Psoas muscle (tissue), 8 donors: Measurements from ENCODE around the gene PTPRD. TPM values are rescaled to one million over a fixed set of nuclear protein-coding genes. Genes with fewer than 3 reads are reported as not detected.

ENCODE experiments used
- ATAC-seq, 4 donors: fragments of 200-7000 bp; cut with Tn5 transposase; one replicate each; pipeline ENCODE4 v1.9.1; 2020; ENCODE audit warnings: moderate library complexity in 3 of 4, mild to moderate bottlenecking in 2 of 4
- DNase-seq, 2 donors: peaks; one replicate each; pipeline ENCODE4 v3.0.0-alpha.2; 2020
- H3K27ac ChIP-seq: fragments of 200-600 bp; one replicate; pipeline ENCODE4 v1.8.0; 2022
- H3K27me3 ChIP-seq, 3 donors: fragments of 200-600 bp in 1 of 3; one replicate each; pipeline versions ENCODE4 v1.6.1 to v1.8.0; 2013 to 2022; ENCODE audit warnings: low read length in 2 of 3, mild to moderate bottlenecking in 2 of 3, moderate library complexity in 1 of 3; ENCODE audit not compliant: insufficient read depth in 3 of 3
- H3K36me3 ChIP-seq, 2 donors: fragments of 200-600 bp in 1 of 2; one replicate each; pipeline versions ENCODE4 v1.6.1 to v1.8.0; 2013 to 2022; ENCODE audit warnings: low read depth in 1 of 2, mild to moderate bottlenecking in 1 of 2, moderate library complexity in 1 of 2; ENCODE audit not compliant: insufficient read depth in 1 of 2
- H3K4me1 ChIP-seq: fragments of 200-600 bp; one replicate; pipeline ENCODE4 v1.8.0; 2022
- H3K4me3 ChIP-seq: fragments of 200-600 bp; one replicate; pipeline ENCODE4 v1.8.0; 2022; ENCODE audit warnings: mild to moderate bottlenecking
- H3K9me3 ChIP-seq: fragments of 200-600 bp; one replicate; pipeline ENCODE4 v1.8.0; 2022
- WGBS, 3 donors: extraction: QIAGEN DNeasy Blood & Tissue Kit; methylation state at CpG; one replicate each; pipeline versions ENCODE4 v1.1.6 to v1.1.7; 2013; 5-methylcytosine and 5-hydroxymethylcytosine counted together
- intact Hi-C, 2 donors: fragments of 100-400 bp; cut with DNase I; formaldehyde crosslinking; loops; one replicate each; pipeline versions ENCODE4 v1.11.0 to v1.14.2; 2022
- polyA plus RNA-seq, 3 donors: library from polyadenylated mRNA; stranded (reverse); fragments of 200-250 nt; gene quantifications; one replicate each; pipeline ENCODE4 v1.2.3, GENCODE V29; 2013
- total RNA-seq, 4 donors: library from RNA; stranded (reverse); fragmentation: NEBNext Ultra II Directional in 2 of 4; extraction: Animal tissue kit (Norgen Biotek cat#: 25700) in 2 of 4; gene quantifications; one replicate each; pipeline versions ENCODE4 v1.2.1 to v1.2.4, GENCODE V29; 2021 to 2023
- TF ChIP-seq, protein P1 (sequence below): fragments of 200-600 bp; IDR thresholded peaks from one replicate; pipeline ENCODE4 v1.8.0; 2022; ENCODE audit warnings: antibody characterized with exemption
- donor health status: healthy with polysubstance abuse.
- donor health status: DM: no; HTN: no; CAD: no; lungs with moderate emphysema.
- donor health status: Bipolar disorder and iron deficiency.
- donor health status: healthy.
- donor health status: DM: yes; HTN: yes; CAD: no.
- donor health status: DM: no; HTN: no; CAD: no.
- donor health status: DM: no; HTN: no; CAD: no.
- donor health status: DM: yes; HTN: yes; CAD: no.

The PTPRD gene
- total and polyA plus RNA-seq, 7 donors = 0.44 to 3.1 (median 0.91) TPM

DNA sequence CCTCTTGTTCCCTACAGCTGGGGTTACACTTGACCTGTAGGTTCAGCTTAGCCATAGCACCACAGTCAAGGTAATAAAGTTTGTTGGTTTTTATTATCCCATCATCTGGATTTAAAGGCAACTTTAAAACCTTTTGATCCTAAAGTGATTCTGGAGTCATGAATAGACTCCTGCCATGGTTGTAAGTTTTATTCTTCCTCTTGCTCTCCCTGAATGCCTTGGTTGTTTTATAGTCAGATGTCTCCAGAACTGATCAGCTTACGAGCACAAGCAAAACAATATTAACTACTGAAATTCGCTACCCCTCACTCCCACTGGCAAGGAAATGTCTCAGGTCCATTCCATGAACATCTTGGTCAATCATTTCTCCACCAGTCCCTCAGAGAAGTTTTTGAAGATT, 1328.6 kb downstream of the PTPRD start:
- Histone ChIP-seq H3K27ac (no peak overlapping the region), H3K36me3 (no peaks in the 10 kb centered on the region), H3K4me3 (no peak overlapping the region), H3K27me3 (no peaks in the 10 kb centered on the region), H3K4me1 (no peaks in the 10 kb centered on the region), H3K9me3 (no peaks in the 10 kb centered on the region)
- TF ChIP-seq, protein P1, sequence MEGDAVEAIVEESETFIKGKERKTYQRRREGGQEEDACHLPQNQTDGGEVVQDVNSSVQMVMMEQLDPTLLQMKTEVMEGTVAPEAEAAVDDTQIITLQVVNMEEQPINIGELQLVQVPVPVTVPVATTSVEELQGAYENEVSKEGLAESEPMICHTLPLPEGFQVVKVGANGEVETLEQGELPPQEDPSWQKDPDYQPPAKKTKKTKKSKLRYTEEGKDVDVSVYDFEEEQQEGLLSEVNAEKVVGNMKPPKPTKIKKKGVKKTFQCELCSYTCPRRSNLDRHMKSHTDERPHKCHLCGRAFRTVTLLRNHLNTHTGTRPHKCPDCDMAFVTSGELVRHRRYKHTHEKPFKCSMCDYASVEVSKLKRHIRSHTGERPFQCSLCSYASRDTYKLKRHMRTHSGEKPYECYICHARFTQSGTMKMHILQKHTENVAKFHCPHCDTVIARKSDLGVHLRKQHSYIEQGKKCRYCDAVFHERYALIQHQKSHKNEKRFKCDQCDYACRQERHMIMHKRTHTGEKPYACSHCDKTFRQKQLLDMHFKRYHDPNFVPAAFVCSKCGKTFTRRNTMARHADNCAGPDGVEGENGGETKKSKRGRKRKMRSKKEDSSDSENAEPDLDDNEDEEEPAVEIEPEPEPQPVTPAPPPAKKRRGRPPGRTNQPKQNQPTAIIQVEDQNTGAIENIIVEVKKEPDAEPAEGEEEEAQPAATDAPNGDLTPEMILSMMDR = no peak
- 43 to 66% (median 63%) methylated on average over 2 of the region's 2 CpGs for WGBS, 3 donors
- intact Hi-C loops = no loop called here
- no peak for ATAC-seq
- DNase-seq = no peak

DNA sequence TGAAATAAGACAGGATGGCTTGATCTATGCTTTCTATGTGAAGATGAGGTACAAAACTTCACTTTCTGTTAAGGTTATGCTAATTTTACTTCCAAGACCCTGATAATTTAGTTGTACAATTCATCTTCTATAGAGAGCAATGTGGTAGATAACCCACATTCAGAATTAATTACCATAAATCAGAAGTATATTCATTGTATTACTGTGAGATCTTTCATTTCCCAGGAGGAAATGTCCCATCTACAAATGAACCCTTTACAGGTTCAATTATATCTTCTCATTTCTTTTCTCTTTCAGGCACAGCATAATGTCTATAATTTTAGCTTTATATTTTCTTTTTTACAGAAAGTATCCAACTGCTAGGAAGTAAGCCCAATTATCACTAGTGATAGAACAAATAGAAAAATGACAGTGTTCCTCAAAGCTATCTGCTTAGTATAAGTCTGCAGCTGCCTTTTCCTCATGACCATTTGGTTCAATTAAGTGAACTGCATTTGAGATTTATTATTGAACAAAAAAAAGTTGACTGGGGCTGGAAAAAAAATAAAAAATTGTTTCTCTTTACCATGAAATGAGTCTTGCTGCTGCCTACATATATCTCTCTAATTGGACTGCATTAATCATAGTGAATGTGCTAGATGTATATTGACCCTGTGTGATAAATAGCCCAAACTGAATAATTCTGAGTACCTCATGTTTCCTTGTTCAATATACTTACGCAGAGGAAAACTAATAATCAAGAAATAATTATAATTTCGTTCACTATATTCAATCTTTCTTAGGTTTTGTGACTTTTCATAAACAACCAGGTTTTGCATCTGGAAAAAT, 1329.4 kb downstream of the PTPRD start:
- Histone ChIP-seq H3K4me1 (no peaks in the 10 kb centered on the region), H3K27me3 (no peaks in the 10 kb centered on the region), H3K36me3 (no peaks in the 10 kb centered on the region), H3K9me3 (no peaks in the 10 kb centered on the region), H3K4me3 (no peak overlapping the region), H3K27ac (no peak overlapping the region)
- TF ChIP-seq, protein P1 = no peak
- intact Hi-C loops = no loop called here
- ATAC-seq (no peak), DNase-seq (no peak)
- 66 to 70% (median 69%) methylated on average over 2 of the region's 2 CpGs for WGBS, 3 donors

DNA sequence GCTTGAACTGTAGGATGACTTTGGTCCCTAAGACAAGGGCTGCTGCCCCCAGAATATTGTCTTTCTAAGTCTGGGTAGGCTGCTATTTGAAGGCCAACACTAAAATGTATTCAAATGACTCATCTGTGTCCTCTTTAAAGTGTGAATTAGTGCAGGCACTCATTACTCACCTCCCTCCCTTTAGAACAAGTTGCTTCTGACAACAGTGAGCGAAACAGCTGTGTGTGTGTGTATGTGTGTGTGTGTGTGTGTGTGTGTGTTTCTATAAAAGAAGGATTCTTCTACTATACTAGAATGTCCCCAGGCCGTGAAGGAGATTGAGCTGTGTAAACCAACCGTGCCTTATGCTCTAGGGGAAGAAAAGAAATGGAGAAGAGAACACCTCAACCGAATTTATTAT, 1337.2 kb downstream of the PTPRD start:
- Histone ChIP-seq H3K4me1 (no peaks in the 10 kb centered on the region), H3K27me3 (no peaks in the 10 kb centered on the region), H3K27ac (no peak overlapping the region), H3K9me3 (no peaks in the 10 kb centered on the region), H3K4me3 (no peak overlapping the region), H3K36me3 (no peaks in the 10 kb centered on the region)
- DNase-seq = no peak
- intact Hi-C loops = no loop called here
- ATAC-seq = no peak
- 79 to 88% (median 80%) methylated on average over 4 of the region's 4 CpGs for WGBS, 3 donors
- TF ChIP-seq, protein P1 = no peak

DNA sequence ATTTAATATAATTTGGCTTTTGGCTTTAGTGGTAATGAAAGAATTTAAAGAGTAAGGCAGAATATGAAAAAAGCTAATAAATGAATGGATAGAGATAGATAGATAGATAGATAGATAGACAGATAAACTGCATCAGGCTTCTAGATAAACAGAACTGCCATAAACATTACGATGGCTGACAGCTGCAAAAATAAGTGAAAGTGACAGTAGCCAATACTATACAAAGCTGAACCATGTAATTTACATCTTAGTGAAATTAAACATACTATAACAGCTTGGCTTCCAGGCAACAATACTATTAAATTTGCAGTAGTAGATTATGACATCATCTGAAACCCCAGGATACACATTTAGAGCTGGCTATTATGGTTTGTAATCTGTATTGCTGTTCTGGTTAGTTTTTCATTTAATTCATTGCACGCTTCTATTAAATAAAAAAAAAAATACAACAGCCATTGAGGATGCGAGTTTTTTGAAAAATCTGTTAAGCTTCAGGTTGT, 1354.8 kb downstream of the PTPRD start:
- intact Hi-C loops = no loop called here
- WGBS, 3 donors = 35 to 40% (median 36%) methylated on average over 3 of the region's 3 CpGs
- TF ChIP-seq, protein P1 = no peak

More for the DNA sequence above, 1354.8 kb downstream of the PTPRD start:
- no peak overlapping the region for H3K4me3 ChIP-seq
- H3K36me3 ChIP-seq = no peaks in the 10 kb centered on the region
- H3K27me3 ChIP-seq = no peaks in the 10 kb centered on the region
- ATAC-seq = no peak
- no peaks in the 10 kb centered on the region for H3K4me1 ChIP-seq
- no peaks in the 10 kb centered on the region for H3K9me3 ChIP-seq
- no peak overlapping the region for H3K27ac ChIP-seq
- DNase-seq = no peak
